Skeletal muscle satellite cell (primary cell): ENCODE results near the gene ACADVL.

Experiments
- H3K27me3 ChIP-seq: 2 replicates; pipeline ENCODE4 v1.7.0; 2013; ENCODE audit warnings: low read length; ENCODE audit not compliant: control insufficient read depth, insufficient read depth
- H3K36me3 ChIP-seq: 2 replicates; pipeline ENCODE4 v1.7.0; 2013; ENCODE audit warnings: mild to moderate bottlenecking, control low read depth, low read length; ENCODE audit not compliant: insufficient read depth
- H3K4me1 ChIP-seq: 2 replicates; pipeline ENCODE4 v1.7.0; 2013; ENCODE audit warnings: low read length; ENCODE audit not compliant: control insufficient read depth, insufficient read depth
- H3K4me2 ChIP-seq: 2 replicates; pipeline ENCODE4 v1.7.0; 2013; ENCODE audit warnings: mild to moderate bottlenecking, low read length
- H3K4me3 ChIP-seq: 2 replicates; pipeline ENCODE4 v1.7.0; 2013; ENCODE audit warnings: low read length
- H3K9ac ChIP-seq: 2 replicates; pipeline ENCODE4 v1.7.0; 2013; ENCODE audit warnings: mild to moderate bottlenecking, low read depth, low read length, moderate library complexity
- H3K9me3 ChIP-seq: replicated peaks from 2 replicates; pipeline ENCODE4 v1.7.0; 2013; ENCODE audit warnings: mild to moderate bottlenecking, control low read depth, low read length

ACADVL gene

DNA sequence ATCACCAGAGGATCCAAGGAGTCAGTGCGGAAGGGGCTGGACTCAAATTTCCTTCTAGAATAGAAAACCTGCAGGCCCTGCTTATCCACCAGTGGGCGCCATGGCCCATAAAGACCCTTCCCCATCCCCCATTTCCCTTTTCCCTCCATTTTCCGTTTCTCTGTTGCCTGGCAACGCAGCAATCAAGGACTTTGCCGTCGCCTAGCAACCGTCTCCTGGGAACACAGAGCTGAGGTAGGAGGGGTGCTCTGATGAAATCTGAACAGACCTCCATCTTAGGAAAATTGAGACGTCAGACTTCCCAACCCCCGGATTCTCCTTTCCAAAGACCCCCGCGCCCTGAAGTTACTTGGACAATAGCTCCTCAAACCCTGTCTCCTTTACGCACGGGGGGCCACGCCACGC lies 5.8 kb upstream of the ACADVL start:
- peak overlapping the region; percentile 62 for H3K9ac ChIP-seq
- H3K4me3 ChIP-seq = peak overlapping the region; percentile 77
- no peaks in the 10 kb centered on the region for H3K36me3 ChIP-seq
- H3K4me1 ChIP-seq = peaks cover 38% of the 10 kb centered on the region
- peak overlapping the region; percentile 88 for H3K4me2 ChIP-seq
- no peaks in the 10 kb centered on the region for H3K27me3 ChIP-seq
- H3K9me3 ChIP-seq = no peaks in the 10 kb centered on the region

DNA sequence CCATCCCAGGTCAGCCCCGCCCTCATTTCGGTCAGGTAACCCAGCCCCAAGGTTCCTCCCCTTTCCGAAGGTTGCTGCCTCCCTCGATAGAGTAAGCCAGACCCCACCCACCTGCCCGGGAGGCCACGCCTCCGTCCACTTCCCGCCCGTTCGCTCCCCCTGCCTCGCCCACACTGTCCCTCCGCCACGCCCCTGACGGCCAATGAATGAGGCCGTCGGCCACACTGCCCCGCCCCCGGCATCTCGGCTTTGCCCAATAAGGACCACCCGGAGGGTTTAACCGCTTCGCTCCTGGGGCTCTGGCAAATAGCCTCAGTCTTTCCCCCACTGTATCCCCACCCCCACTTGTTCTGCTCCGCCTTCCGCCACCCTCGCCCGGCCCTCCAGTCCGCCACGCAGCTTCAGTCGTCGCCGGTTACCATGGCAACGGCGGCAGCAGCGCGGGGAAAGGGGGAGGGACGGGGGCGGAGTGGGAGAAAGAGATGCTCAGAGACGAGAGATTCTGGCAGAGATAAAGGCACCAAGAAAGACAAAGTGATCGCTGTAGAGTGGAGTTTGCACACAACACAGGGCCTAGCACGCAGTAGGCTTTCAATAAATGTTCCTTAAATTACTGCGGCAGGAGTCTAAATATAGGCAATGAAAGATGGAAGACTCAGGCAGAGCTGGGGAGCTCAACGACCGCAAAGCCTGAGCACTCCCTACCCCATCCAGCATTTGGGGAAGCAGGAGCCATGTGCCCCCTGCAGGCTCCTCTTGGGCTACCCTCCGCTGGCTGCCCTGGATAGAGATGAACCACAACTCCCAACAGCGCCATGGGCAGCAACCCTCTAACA lies 5.2 kb upstream of the ACADVL start:
- no peaks in the 10 kb centered on the region for H3K27me3 ChIP-seq
- peak overlapping the region; percentile 77 for H3K4me3 ChIP-seq
- peaks cover 44% of the 10 kb centered on the region for H3K4me1 ChIP-seq
- H3K4me2 ChIP-seq = peak overlapping the region; percentile 88
- peak overlapping the region; percentile 62 for H3K9ac ChIP-seq
- no peaks in the 10 kb centered on the region for H3K36me3 ChIP-seq
- H3K9me3 ChIP-seq = no peaks in the 10 kb centered on the region

DNA sequence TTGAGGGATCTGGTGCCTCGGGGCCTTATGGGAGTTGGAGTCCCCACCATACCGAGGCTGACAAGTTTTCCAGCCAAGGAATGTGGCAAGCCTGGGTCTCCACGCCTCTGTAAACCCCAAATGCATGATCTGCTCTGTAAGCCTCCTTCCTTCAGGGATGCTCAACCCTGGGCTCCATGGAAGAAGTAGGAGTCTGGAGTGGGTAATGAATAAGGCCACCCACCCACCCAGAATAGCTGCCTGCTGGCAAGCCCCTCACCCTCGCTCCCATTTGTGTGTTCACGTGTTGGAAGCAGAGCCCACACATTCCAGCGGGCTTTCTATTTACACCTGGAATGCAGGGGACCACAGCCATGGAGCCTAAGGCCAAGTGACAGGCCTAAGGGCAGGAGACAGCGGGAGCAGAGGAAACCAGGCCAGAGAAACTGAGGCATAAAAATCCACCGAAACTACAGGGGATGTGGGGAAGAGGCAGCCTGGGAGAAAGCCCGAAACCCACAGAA lies 4.6 kb upstream of the ACADVL start:
- Histone ChIP-seq H3K4me1 (peaks cover 45% of the 10 kb centered on the region), H3K9me3 (no peaks in the 10 kb centered on the region), H3K36me3 (no peaks in the 10 kb centered on the region), H3K9ac (peak overlapping the region; percentile 10), H3K4me3 (peak overlapping the region; percentile 61), H3K4me2 (peak overlapping the region; percentile 88), H3K27me3 (no peaks in the 10 kb centered on the region)

DNA sequence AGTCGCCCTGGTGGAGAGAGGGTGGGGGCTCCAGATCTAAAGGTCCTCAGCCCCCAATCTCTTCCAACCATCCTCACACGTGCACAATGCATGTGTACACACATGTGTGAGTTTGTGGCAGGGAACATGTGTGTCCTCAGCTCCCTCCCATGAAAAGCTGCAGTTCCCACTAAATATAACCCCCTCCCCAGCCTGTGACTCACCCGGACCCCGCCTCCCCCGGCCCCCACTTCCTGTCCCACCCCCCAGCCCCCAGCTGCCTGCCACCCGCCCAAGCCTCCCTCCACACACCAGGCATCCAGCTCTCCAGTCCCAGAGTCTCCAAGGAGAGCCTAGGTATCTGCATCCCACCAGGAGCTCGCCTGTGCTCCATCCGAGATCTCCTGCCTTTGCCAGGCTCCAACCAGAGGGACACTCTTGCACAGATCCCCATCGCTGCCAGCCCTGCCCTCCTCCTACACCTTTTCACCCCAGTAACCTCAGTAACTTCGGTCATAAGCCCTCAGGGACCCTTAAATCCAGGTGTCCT lies 4.0 kb upstream of the ACADVL start:
- peak overlapping the region; percentile 74 for H3K9ac ChIP-seq
- peaks cover 50% of the 10 kb centered on the region for H3K4me1 ChIP-seq

DNA sequence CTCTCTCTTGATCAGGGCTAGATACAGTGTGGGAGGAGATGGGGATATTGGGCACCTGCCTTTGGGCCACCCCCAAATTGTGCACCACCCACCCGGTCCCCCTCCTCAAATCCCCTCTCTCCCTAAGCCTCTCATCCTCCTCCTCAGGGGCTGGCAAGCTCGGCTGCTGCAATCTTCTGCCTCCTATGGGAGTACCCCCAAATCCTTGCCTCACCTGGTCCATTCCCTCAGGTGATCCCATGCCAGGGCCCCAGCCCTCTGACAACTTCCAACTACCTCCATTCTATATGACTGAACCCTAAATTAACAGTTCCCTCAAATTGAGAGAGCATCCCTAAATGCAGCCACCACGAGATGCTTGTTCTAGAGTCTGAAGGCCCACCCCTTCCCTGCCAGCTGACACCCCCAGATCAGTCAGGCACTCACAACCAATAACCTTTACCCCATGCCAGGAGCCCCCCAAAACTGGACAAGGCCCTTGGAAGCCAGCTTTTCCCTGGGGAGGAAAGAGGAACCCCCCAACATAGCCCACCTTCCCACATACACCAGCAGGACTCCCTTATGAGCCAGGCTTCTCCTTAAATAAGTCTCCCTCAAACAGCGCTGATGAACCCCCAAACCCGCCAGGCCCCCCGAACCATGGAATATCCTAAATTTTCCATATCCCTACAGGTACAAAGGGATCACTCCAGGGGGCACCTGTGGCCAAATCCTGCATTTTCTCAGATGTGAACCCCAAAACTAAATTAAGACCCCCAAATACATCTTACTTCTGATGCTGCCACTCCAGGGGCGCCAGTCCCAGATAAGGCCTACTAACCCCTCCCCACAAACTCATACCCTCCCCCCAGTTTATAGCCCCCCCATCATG lies 3.3 kb upstream of the ACADVL start:
- H3K4me1 ChIP-seq = peaks cover 57% of the 10 kb centered on the region
- H3K4me3 ChIP-seq = peak overlapping the region; percentile 72
- H3K4me2 ChIP-seq = peak overlapping the region; percentile 88
- peak overlapping the region; percentile 74 for H3K9ac ChIP-seq
- no peaks in the 10 kb centered on the region for H3K9me3 ChIP-seq
- H3K36me3 ChIP-seq = peaks cover 5% of the 10 kb centered on the region
- H3K27me3 ChIP-seq = no peaks in the 10 kb centered on the region

More for the DNA sequence above, 4.0 kb upstream of the ACADVL start:
- H3K27me3 ChIP-seq = no peaks in the 10 kb centered on the region
- no peaks in the 10 kb centered on the region for H3K36me3 ChIP-seq
- H3K9me3 ChIP-seq = no peaks in the 10 kb centered on the region
- H3K4me2 ChIP-seq = peak overlapping the region; percentile 88
- H3K4me3 ChIP-seq = peak overlapping the region; percentile 72

DNA sequence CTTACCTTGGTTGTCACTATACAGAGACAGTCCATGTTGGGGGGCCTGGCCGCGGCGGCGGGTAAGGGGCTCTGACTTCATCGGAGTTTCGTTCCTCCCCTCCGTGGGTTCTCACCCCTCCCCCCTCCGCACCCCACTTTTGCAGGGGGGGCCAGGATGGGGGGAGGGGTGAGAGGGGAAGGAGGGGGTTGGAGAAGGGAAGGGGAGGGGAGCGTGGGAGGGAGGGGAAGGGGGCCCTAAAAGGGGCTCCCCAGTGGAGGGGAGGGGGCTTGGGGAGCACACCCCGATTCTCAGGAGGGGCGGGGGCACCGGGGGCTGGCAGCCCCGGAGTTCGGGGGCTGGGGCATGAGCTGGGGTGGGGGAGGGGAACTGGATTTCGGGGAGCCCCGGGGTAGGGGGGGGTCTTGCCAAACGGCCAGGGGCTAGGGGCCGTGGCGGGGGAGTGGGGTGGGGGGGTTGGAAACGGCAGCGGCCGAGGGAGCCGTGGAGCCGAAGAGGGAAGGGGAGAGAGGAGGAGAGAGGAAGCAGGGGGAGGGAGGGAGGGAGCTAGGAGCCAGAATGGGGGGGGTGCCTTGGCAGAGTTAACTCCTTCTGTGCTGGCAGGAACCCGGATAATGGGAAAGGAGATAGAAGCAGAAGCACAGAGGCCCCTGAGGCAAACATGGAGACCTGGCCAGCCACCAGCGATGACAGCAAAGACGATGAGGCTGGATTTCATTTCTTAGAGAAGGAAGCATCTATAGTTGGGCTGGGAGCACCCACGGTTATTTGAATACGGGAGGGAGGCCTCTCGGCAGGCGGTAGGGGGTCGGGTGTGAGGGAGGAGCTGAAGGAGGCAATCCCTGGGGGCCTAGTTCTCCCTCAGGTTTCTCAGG lies 2.4 kb upstream of the ACADVL start:
- Histone ChIP-seq H3K4me2 (peak overlapping the region; percentile 88), H3K4me3 (peak overlapping the region; percentile 72), H3K9ac (peak overlapping the region; percentile 74), H3K4me1 (peaks cover 60% of the 10 kb centered on the region), H3K9me3 (no peaks in the 10 kb centered on the region), H3K36me3 (peaks cover 13% of the 10 kb centered on the region), H3K27me3 (no peaks in the 10 kb centered on the region)

DNA sequence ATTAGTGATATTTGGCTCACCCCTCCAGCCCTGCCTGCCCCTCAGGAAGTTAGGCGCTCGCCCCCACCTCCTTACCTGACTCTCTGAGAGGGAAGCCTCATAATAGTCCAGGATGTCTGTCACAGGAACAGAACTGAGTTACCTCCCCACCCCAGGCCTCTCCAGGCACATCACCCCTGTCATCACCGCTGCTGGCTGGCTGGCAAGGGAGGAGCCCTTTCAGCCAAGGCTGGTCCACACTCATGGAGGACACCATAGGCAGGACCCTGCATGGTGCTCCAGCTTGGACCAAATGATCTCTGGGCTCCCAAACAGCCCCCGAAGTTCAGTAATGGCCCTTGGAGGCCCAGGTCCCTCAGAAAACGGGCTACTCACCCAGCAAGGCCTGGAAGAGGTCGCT lies 1.6 kb upstream of the ACADVL start:
- peaks cover 60% of the 10 kb centered on the region for H3K4me1 ChIP-seq
- peak overlapping the region; percentile 78 for H3K4me2 ChIP-seq
- no peaks in the 10 kb centered on the region for H3K9me3 ChIP-seq
- peak overlapping the region; percentile 66 for H3K4me3 ChIP-seq
- H3K9ac ChIP-seq = peak overlapping the region; percentile 73
- no peaks in the 10 kb centered on the region for H3K27me3 ChIP-seq
- H3K36me3 ChIP-seq = peaks cover 22% of the 10 kb centered on the region

DNA sequence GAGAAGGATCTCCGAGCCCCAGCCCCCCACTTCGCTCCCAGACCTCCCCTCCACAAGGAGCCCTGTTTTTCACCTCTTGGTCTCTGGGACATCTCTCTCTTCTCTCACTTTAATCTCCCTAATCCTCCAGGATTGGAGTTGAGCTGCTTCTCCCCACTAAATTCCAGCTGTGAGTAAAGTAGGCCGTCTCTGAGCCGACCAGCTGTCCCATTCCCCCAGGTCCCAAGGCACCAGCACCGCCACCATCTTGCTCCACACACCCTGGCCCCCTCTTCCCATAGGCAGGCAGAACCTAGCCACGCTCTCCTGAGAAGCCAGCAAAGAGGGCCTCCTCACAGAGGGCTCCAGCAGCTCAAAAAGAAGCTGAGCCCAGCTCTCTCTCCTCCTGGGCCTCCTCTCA lies 980 bp upstream of the ACADVL start:
- peaks cover 57% of the 10 kb centered on the region for H3K4me1 ChIP-seq
- H3K9ac ChIP-seq = no peak overlapping the region

DNA sequence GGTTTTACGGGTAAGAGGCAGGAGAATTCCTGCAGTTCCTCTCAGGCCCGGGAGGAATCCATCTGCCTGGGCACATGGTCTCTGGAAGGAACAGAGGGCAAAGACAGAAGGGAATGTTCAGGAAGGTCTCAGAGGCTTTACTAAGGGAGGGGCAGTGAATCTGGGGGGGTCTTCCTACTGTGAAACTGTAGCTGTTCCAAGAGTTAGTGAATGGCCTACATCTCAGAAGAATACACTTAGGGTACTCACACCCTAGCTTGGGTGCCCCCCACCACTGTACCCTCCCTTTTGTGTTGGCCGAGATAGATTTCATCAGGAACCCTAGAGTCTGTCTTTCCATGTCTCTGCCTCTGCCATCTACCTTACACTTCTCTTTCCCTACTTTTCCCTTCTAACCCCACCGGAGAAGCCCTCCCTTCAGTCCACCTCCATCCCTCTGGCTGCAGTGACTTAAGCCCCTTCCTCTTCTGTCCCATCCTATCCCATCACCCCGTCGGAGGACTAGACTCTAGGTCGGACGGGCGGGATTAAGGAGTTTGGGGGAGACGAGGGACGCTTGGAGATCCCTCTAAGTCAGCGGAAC lies 418 bp upstream of the ACADVL start:
- H3K27me3 ChIP-seq = no peaks in the 10 kb centered on the region
- H3K4me3 ChIP-seq = peak overlapping the region; percentile 95
- peaks cover 33% of the 10 kb centered on the region for H3K36me3 ChIP-seq
- H3K9me3 ChIP-seq = no peaks in the 10 kb centered on the region
- peak overlapping the region; percentile 93 for H3K9ac ChIP-seq
- peaks cover 52% of the 10 kb centered on the region for H3K4me1 ChIP-seq
- H3K4me2 ChIP-seq = peak overlapping the region; percentile 90

More for the DNA sequence above, 980 bp upstream of the ACADVL start:
- H3K4me3 ChIP-seq = no peak overlapping the region
- no peaks in the 10 kb centered on the region for H3K9me3 ChIP-seq
- H3K36me3 ChIP-seq = peaks cover 27% of the 10 kb centered on the region
- peak overlapping the region; percentile 90 for H3K4me2 ChIP-seq
- no peaks in the 10 kb centered on the region for H3K27me3 ChIP-seq

DNA sequence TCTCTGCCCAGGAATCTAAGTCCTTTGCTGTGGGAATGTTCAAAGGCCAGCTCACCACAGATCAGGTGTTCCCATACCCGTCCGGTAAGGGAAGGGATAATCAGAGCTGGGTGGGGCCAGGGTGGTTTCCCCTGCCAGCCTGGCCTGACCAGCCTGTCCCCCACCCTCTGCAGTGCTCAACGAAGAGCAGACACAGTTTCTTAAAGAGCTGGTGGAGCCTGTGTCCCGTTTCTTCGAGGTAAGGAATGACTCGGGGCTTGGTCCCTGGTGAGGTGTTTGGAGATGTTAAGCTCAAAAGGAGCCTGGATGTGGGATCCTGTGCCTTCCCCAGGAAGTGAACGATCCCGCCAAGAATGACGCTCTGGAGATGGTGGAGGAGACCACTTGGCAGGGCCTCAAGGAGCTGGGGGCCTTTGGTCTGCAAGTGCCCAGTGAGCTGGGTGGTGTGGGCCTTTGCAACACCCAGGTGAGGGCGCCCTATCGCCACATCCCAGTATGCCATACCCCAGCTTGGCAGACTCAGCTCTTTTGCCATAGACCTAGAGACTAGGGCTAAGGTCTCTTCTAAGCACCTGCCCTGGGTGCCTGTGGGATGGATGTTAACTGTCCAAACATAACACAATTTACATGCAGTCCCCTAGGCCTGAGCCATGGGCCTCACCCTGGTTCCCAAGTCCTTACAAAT lies 997 bp downstream of the ACADVL start:
- H3K27me3 ChIP-seq = no peaks in the 10 kb centered on the region
- no peaks in the 10 kb centered on the region for H3K9me3 ChIP-seq
- H3K4me1 ChIP-seq = peaks cover 43% of the 10 kb centered on the region
- peak overlapping the region; percentile 95 for H3K4me3 ChIP-seq
- peaks cover 39% of the 10 kb centered on the region for H3K36me3 ChIP-seq
- H3K4me2 ChIP-seq = peak overlapping the region; percentile 90
- peak overlapping the region; percentile 93 for H3K9ac ChIP-seq
